Kidney epithelial cell (primary cell): ENCODE results near the gene DPF3. TPM values are rescaled to one million over a fixed set of nuclear protein-coding genes. Genes with fewer than 3 reads are reported as not detected.

ENCODE experiments used
- DNase-seq: peaks from one replicate; pipeline ENCODE4 v3.0.0-alpha.2; 2010; ENCODE audit warnings: low read depth
- H3K27me3 ChIP-seq: 2 replicates; pipeline ENCODE4 v1.6.0; 2011; ENCODE audit warnings: low read length; ENCODE audit not compliant: control insufficient read depth, insufficient read depth
- H3K36me3 ChIP-seq: 2 replicates; pipeline ENCODE4 v1.5.1; 2011; ENCODE audit warnings: low read length; ENCODE audit not compliant: control insufficient read depth, insufficient read depth
- H3K4me3 ChIP-seq: 2 replicates; pipeline ENCODE4 v1.5.1; 2011; ENCODE audit warnings: low read depth, mild to moderate bottlenecking, control low read depth, low read length
- CTCF ChIP-seq: IDR thresholded peaks from 2 replicates; pipeline ENCODE4 v1.5.1; 2011; ENCODE audit warnings: mild to moderate bottlenecking, moderate library complexity, low read length, control low read depth, inconsistent platforms; ENCODE audit not compliant: insufficient read depth, poor library complexity, severe bottlenecking
- total RNA-seq: library from RNA; depleted of rRNA; stranded (reverse); fragments of >200 nt; gene quantifications from 2 replicates; pipeline ENCODE4 v1.2.3, GENCODE V29; 2015

DPF3 gene
- total RNA-seq, 1 donor from 2014 or later: 0.79 TPM

GRCh38 chr14:72788972-72789728 lies 104.8 kb downstream of the DPF3 start:
- H3K36me3 ChIP-seq: no peaks in the 10 kb centered on the region
- DNase-seq: no peak
- H3K4me3 ChIP-seq: no peak overlapping the region
- TF ChIP-seq CTCF: no peak
- H3K27me3 ChIP-seq: no peaks in the 10 kb centered on the region

GRCh38 chr14:72788255-72788654 lies 105.6 kb downstream of the DPF3 start:
- no peak overlapping the region for H3K4me3 ChIP-seq
- no peak for DNase-seq
- H3K27me3 ChIP-seq: no peaks in the 10 kb centered on the region
- H3K36me3 ChIP-seq: no peaks in the 10 kb centered on the region
- no peak for TF ChIP-seq CTCF

GRCh38 chr14:72787841-72788240 lies 106.1 kb downstream of the DPF3 start:
- DNase-seq: no peak
- H3K27me3 ChIP-seq: no peaks in the 10 kb centered on the region
- no peaks in the 10 kb centered on the region for H3K36me3 ChIP-seq
- no peak for TF ChIP-seq CTCF
- no peak overlapping the region for H3K4me3 ChIP-seq

- H3K27me3 ChIP-seq: no peaks in the 10 kb centered on the region
- no peak for TF ChIP-seq CTCF
- DNase-seq: no peak
- H3K4me3 ChIP-seq: no peak overlapping the region
- no peaks in the 10 kb centered on the region for H3K36me3 ChIP-seq
These were observed 107.2 kb downstream of the DPF3 start for GRCh38 chr14:72786378-72787350.

- H3K27me3 ChIP-seq: no peaks in the 10 kb centered on the region
- no peak for DNase-seq
- no peak for TF ChIP-seq CTCF
- no peak overlapping the region for H3K4me3 ChIP-seq
- H3K36me3 ChIP-seq: no peaks in the 10 kb centered on the region
These were observed 110.2 kb downstream of the DPF3 start for GRCh38 chr14:72783741-72784140.
